Esophagus squamous epithelium (tissue), 4 donors: ENCODE measurements around the gene SNX21.
A peak's percentile ranks its signal among the peaks of the same experiment; 100 is the strongest.

Experiments used
- POLR2A ChIP-seq, 4 donors: fragments of 450-650 bp; IDR thresholded peaks; one replicate each; pipeline ENCODE4 v1.6.1; 2017; ENCODE audit warnings: antibody characterized with exemption in 4 of 4, mild to moderate bottlenecking in 4 of 4, moderate library complexity in 3 of 4
- TF ChIP-seq, protein P1 (sequence below), 6 experiments: fragments of 450-650 bp in 4 of 6; fragments of 200-600 bp in 2 of 6; sonication (generic) in 2 of 6; IDR thresholded peaks; one replicate each; pipeline ENCODE4 v1.5.1; 2016 to 2019; ENCODE audit warnings: antibody characterized with exemption in 6 of 6, mild to moderate bottlenecking in 4 of 6, moderate library complexity in 4 of 6

GRCh38 chr20:45890077-45890984, 56.7 kb downstream of the SNX21 start:
- TF ChIP-seq, protein P1, sequence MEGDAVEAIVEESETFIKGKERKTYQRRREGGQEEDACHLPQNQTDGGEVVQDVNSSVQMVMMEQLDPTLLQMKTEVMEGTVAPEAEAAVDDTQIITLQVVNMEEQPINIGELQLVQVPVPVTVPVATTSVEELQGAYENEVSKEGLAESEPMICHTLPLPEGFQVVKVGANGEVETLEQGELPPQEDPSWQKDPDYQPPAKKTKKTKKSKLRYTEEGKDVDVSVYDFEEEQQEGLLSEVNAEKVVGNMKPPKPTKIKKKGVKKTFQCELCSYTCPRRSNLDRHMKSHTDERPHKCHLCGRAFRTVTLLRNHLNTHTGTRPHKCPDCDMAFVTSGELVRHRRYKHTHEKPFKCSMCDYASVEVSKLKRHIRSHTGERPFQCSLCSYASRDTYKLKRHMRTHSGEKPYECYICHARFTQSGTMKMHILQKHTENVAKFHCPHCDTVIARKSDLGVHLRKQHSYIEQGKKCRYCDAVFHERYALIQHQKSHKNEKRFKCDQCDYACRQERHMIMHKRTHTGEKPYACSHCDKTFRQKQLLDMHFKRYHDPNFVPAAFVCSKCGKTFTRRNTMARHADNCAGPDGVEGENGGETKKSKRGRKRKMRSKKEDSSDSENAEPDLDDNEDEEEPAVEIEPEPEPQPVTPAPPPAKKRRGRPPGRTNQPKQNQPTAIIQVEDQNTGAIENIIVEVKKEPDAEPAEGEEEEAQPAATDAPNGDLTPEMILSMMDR (IDR thresholded peaks at IDR 0.05) = peak in 5 of 6 experiments; percentile 30 to 48 (median 47)
- no peak for TF ChIP-seq POLR2A (IDR thresholded peaks at IDR 0.05)
